ENCODE results near the gene TTC36. TPM values are rescaled to one million over a fixed set of nuclear protein-coding genes. Genes with fewer than 3 reads are reported as not detected.
A peak's percentile ranks its signal among the peaks of the same experiment; 100 is the strongest.
"Not testable (repeated sequence)": the region's sequence is repeated elsewhere in the genome, so short reads cannot be mapped to it uniquely, and the experiment has no call there.

The TTC36 gene
- total RNA-seq, 2 experiments from 2014 or later, result 0.68 to 1.0 TPM

GRCh38 chr11:118572981-118573550, 45.8 kb downstream of the TTC36 start:
- ATAC-seq (ENCODE audit: low read depth) (peak; percentile 35), DNase-seq (no peak)
- peak overlapping the region; percentile 99 for H3K4me3 Mint-ChIP-seq
- H3K27me3 Mint-ChIP-seq, result no peaks in the 10 kb centered on the region
- H3K36me3 Mint-ChIP-seq, result peaks cover 21% of the 10 kb centered on the region
- peak overlapping the region; percentile 91 for H3K27ac Mint-ChIP-seq
- H3K9me3 Mint-ChIP-seq, result no peaks in the 10 kb centered on the region
- H3K4me1 Mint-ChIP-seq, result peaks cover 40% of the 10 kb centered on the region
- POLR2A ChIA-PET, result interaction anchor here (0.6 to 2.1 kb wide), 5 partner anchors 10 to 138 kb away, joined by 3 to 7 read pairs (median 4); no protein-coding TSS in a partner anchor

GRCh38 chr11:118574636-118575035, 47.4 kb downstream of the TTC36 start:
- peak overlapping the region; percentile 35 for H3K4me3 Mint-ChIP-seq
- POLR2A ChIA-PET, result interaction anchor here (0.7 kb wide), 1 partner anchor 28 kb away, joined by 3 read pairs; no protein-coding TSS in a partner anchor
- no peak for DNase-seq

GRCh38 chr11:118577995-118578394, 50.7 kb downstream of the TTC36 start:
- ATAC-seq (ENCODE audit: low read depth); H3K27ac Mint-ChIP-seq; H3K27me3 Mint-ChIP-seq; H3K9me3 Mint-ChIP-seq; POLR2A ChIA-PET; H3K4me3 Mint-ChIP-seq; DNase-seq: not testable (repeated sequence)
- peaks cover 38% of the 10 kb centered on the region for H3K4me1 Mint-ChIP-seq
- H3K36me3 Mint-ChIP-seq, result peaks cover 23% of the 10 kb centered on the region

More at GRCh38 chr11:118574636-118575035, 47.4 kb downstream of the TTC36 start:
- H3K9me3 Mint-ChIP-seq, result no peaks in the 10 kb centered on the region
- H3K36me3 Mint-ChIP-seq, result peaks cover 22% of the 10 kb centered on the region
- H3K27me3 Mint-ChIP-seq, result no peaks in the 10 kb centered on the region
- no peak overlapping the region for H3K27ac Mint-ChIP-seq
- peaks cover 46% of the 10 kb centered on the region for H3K4me1 Mint-ChIP-seq
- no peak for ATAC-seq (ENCODE audit: low read depth)

Other genes starting within 250 kb of the TTC36 start
- 100 to 1,000 TPM; 607 to 630 TPM for gene CD3E, start 222.7 kb upstream of the TTC36 start, total RNA-seq
- gene CD3D, start 184.8 kb upstream of the TTC36 start, total RNA-seq, result 100 to 1,000 TPM; 424 to 433 TPM
- gene CD3G, start 183.1 kb upstream of the TTC36 start, total RNA-seq, result 100 to 1,000 TPM; 199 to 212 TPM
- gene UBE4A, start 167.9 kb upstream of the TTC36 start, total RNA-seq, result 10 to 100 TPM; 43.4 to 44.4 TPM
- gene ATP5MG, start 125.9 kb upstream of the TTC36 start, total RNA-seq, result 100 to 1,000 TPM; 202 to 224 TPM
- 100 to 1,000 TPM; 117 to 126 TPM for gene KMT2A, start 91.0 kb upstream of the TTC36 start, total RNA-seq
- 10 to 100 TPM; 11.8 to 12.5 TPM for gene TMEM25, start 3.7 kb downstream of the TTC36 start, total RNA-seq
- 10 to 100 TPM; 12.1 to 14.3 TPM for gene IFT46, start 38.5 kb downstream of the TTC36 start, total RNA-seq
- 100 to 1,000 TPM; 107 to 108 TPM for gene ARCN1, start 44.9 kb downstream of the TTC36 start, total RNA-seq
- gene PHLDB1, start 80.1 kb downstream of the TTC36 start, total RNA-seq, result 1 to 10 TPM; 2.7 to 3.3 TPM
- gene TREH, start 152.2 kb downstream of the TTC36 start, total RNA-seq, result not detected

Measured in activated naive CD8-positive, alpha-beta T cell treated with anti-CD3 and anti-CD28 coated beads, Interleukin-2, amount 10 ng/mL, durations not matched to agents 7 days and 5 days (primary cell).